NCI-H2196 (cell line): Measurements from ENCODE around the gene TBC1D24.
A peak's percentile ranks its signal among the peaks of the same experiment; 100 is the strongest.

Experiments
- DNase-seq: peaks from one replicate; lab custom pipeline; 2025; ENCODE audit not compliant: unreplicated experiment; lab: John Stamatoyannopoulos, UW

The TBC1D24 gene

DNA sequence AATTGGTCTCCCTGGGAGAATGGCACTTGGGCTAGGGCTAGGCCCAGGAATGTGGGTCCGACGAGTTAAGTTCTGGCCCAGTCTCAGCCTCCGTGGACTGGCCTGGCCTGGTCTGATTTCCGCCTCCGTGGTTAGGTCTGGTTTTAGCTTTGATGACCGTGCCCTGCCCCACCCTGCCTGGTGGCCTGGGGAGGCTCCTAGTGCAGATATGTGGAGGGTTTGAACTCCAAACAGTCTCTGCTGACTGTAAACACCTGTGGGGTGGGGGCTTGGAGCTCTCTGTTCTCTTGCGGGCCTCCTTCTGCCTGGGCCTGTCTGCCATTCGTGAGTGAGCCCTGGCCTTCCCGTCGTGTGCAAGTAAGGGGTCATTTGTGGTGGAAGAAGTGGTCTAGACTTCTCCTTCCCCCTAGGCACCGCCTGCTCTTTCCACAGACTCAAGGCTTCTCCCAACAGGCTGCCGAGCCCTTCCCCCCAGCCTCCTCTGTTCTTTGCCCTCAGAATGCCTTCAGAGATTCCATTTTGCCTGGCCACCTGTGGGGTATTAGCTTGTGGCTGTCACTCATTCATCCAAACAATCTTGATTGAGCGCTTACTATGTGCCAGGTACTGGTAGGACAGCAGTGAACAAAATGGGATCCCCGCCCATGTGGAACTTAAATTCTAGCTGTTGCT is 40.4 kb downstream of the TBC1D24 start:
- no peak for DNase-seq

- no peak for DNase-seq
Observed at GRCh38 chr16:2516391-2517240, 41.7 kb downstream of the TBC1D24 start.

DNA sequence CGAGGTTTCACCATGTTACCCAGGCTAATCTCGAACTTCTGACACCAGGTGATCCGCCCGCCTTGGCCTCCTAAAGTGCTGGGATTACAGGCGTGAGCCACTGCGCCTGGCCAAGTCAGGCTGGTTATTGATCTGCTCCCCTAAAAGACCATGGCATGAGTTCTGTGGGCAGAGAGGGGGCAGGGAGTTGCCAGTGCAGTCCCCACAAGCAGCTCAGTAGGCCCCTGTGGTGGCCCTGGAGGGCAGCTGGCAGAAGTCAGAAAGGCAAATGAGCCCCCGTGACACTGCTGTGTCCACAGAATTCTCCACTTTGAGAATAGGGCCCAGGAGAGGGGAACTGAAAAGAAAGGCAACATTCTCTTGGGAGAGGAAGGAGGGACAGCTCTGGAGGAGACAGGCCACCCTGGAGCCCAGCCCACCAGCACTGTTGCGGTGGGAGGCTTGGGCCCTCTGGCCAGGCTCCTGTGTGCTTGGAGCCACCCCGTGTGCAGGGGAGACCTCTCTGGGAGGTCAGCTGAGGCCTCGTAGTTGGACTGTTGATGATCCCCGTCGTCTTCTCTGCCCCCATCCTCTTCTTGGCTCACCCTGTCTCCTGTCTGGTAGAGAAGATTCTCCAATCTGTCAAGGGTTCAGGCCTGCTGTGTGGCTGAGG is 43.2 kb downstream of the TBC1D24 start:
- DNase-seq, result no peak

- DNase-seq, result no peak
Observed at GRCh38 chr16:2518823-2519710, 44.1 kb downstream of the TBC1D24 start.

- DNase-seq, result no peak
Observed at GRCh38 chr16:2519711-2520080, 44.8 kb downstream of the TBC1D24 start.

DNA sequence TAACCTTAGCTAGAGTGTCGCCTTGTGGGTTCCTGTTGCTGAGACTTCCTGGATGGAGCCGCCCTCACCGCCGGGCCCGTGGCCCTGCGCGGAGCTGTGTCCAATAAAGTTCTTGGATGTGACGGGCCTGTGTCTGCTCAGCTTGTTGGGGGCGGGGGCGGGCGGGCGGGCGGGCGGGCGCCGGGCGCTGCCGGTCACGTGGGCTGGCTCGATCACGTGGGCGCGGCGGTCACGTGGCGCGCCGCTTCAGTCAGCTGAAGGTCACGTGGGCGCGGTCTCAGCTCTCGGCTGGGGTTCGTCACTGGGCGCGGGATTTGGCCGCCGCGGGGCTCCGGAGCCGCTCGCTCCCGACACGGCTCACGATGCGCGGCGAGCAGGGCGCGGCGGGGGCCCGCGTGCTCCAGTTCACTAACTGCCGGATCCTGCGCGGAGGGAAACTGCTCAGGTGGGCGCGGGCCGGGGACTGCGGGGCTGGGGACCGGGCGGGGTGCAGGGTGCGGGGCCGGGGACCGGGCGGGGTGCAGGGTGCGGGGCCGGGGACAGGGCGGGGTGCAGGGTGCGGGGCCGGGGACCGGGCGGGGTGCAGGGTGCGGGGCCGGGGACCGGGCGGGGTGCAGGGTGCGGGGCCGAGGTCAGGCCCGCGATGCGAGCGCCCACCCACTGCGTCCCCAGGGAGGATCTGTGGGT is 45.3 kb downstream of the TBC1D24 start, which contains the start of gene AMDHD2:
Gene AMDHD2, plus strand, starts transcription at position 275 of the 687 bp plus-strand sequence. Its CDS starts 88 bp downstream, at position 363.
- peak; percentile 94 for DNase-seq

GRCh38 chr16:2520784-2521531 is 46.0 kb downstream of the TBC1D24 start:
- DNase-seq, result no peak

DNA sequence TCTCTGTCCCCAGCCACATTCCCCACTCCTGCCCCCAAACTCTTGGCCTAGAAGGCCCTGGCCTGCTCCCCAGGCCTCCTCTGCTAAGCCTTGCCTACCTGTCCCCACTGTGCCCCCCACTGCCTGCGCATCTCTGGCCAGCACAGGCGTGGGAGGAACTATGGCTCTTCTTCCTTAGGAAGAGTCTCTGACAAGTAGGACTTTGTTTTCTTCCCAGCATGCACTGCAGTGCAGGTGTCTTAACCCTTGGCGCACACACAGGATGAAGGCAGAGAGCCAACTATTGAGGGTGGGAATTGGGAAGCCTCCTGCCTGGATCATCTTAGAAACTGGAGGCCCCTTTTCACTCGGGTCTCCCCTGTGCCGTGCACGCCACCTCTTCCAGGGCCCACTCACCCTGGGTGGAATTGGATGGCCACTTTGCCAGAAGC is 48.9 kb downstream of the TBC1D24 start:
- DNase-seq, result no peak

DNA sequence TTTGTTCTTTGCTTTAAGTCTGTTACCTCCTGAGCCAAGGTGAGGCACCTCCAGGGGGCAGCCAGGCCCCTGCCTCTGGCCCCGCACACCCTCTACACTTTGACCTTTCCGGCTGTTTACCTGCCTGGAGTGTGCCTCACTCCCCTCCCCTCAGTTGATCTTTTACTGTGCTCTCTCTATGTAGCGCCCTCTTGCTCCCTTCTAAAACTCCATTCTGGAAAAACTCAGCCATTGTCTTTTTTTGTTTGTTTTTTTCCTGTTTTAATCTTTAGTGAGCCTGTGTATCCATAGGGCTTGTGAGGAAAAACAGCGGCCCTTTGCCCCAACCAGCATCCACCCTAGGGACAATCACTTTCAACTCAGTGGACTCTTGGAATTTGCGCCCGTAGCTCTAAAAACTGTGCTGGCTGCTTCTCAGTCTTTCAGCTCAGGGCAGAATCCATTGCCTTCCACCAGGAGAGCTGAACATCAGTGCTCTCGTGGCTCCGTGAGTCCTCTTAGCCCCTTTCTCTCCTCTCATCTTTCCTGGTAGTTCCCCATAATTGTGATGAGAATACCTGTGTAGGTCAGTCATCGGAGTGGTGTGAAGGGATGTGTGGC is 49.5 kb downstream of the TBC1D24 start:
- no peak for DNase-seq

- no peak for DNase-seq
Observed at GRCh38 chr16:2526135-2526534, 51.2 kb downstream of the TBC1D24 start.

DNA sequence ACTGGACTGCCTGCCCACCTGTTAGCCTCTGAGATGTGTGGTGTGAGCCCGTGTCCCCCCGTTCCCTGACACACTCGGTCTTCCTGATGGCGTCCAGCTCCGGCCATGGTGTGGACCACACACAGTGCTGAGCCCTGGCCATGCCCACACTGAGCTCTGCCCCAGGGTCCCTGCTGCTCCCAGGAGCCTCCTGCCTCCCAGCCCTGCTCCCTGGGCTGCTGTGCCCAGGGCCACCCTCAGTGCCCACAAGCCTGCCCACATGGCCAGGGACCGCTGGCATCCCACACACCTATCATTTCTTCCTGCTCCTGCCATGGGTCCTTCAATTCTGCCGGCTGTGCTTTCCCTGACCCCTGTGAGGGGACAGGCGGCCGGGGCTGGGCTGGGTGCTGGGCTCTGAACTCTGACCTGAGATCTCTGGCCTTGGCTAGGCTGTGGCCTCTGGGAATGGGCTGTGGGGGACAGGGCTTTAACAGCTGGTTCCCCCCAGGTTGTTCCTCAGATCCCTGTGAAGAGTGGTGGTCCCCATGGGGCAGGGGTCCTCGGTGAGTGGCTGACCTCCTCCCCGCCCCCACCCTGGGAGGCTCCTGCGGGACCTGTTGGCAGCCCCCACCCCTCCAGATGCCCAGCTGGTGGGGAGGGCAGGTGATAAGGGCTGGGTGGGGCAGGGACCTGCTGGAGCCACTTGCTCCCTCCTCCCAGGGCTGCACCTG is 52.3 kb downstream of the TBC1D24 start:
- DNase-seq, result no peak

DNA sequence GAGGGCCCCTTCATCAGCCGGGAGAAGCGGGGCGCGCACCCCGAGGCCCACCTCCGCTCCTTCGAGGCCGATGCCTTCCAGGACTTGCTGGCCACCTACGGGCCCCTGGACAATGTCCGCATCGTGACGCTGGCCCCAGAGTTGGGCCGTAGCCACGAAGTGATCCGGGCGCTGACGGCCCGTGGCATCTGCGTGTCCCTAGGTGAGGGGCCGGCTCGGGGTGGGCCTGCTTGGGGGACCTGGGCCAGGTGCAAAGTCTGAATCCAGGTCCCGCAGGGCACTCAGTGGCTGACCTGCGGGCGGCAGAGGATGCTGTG is 52.8 kb downstream of the TBC1D24 start:
- DNase-seq, result no peak

DNA sequence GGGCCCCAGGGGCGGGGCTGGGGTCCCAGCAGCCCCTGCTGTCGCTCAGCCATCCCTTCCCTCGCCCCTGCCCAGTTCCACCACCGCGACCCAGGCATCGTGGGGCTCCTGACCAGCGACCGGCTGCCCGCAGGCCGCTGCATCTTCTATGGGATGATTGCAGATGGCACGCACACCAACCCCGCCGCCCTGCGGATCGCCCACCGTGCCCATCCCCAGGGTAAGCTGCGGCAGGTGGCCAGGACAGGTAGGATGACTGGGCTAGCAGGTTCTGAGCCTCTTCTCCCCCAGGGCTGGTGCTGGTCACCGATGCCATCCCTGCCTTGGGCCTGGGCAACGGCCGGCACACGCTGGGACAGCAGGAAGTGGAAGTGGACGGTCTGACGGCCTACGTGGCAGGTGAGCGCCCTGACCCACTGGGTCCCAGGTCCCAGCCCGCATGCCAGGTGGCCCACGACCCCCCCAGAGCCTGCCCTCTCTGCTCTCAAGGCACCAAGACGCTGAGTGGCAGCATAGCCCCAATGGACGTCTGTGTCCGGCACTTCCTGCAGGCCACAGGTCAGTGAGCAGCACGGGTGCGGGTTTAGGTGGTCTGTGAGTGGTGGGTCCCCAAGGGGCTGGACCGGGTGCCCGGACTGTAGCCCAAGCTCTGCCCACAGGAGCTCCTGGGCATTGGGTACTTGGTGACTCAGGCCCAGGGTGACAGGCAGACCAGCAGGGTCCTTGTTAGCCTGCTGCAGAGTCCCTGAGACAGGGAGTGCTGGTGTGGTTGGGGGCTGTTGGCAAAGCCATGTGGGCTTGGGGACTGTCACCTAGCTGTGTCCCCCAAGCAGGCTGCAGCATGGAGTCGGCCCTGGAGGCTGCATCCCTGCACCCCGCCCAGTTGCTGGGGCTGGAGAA is 53.5 kb downstream of the TBC1D24 start:
- DNase-seq, result no peak

- DNase-seq, result peak; percentile 22
Observed at GRCh38 chr16:2529061-2529931, 54.4 kb downstream of the TBC1D24 start.

DNA sequence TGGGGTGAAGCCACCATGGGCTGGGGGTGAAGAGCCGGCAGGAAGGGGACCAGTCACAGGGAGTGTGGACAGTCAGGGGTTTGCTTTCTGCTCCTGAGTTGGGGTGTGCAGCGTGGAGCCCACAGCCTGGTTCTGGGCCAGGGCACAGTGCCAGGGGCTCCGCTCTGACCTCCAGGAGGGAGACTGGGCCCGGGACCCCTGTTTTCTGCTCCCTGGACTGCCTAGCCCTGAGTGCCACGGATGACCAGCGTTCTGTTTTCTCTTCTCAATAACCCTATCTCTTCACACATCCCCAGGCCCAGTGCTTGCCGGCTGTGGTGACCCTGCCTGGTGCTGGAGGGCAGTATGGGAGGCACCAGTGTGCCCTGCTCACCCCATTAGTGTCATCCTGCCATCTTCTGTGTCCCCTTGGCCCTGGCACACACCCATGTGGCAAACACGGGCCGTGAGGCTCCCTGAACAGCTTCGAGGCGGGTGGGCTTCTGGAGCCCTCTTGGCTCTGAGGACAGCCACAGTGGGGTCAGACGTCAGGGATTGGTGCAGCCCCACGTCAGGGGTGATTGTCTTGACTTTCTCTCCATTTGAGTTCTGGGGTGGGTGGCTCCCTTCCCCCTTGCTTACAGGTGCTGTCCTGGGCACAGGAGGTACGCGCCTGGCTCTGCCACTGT is 55.2 kb downstream of the TBC1D24 start:
- no peak for DNase-seq

DNA sequence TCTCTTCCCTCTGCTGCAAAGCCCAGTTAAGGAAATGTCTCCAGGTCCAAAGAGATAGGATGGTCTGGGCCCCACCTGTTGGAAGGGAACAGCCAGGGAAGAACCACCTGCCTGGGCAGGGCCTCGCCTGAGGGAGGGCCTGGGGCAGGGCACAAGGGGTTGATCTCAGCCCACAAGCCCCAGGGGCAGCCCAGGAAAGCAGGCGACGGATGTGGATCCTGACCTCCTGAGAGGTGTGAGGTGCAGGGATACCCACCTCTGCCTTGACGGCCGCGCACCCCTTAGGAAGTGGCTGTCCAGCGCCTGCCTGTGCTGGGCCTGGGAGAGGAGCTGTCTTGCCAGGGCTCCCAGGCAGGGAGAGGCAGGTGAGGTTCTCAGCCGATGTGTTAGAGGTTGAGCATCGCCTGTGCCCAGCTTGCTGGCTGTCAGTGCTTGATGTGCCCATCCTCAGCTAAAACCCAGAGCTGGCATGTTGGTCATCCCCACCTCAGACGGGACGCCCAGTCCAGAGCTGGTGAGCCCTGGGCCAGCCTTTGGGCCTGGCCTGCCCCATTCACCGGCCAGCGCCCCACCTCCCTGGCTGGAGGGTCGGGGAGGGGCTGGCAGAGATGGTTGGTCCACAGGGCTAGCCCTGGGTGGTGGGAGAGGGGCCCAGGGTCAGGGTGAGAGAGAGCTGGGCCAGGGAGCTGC is 55.8 kb downstream of the TBC1D24 start:
- DNase-seq, result no peak
